DOHH2 (cell line): ENCODE results near the gene B3GNT3.

ENCODE experiments used
- EZH2phosphoT487 ChIP-seq: fragments of 200-600 bp; sonication (generic); IDR thresholded peaks from 2 replicates; pipeline ENCODE4 v1.6.1; 2017; ENCODE audit warnings: borderline replicate concordance, mild to moderate bottlenecking, antibody characterized with exemption, low read length, moderate library complexity, mixed read lengths
- TF ChIP-seq, protein P1 (sequence below): fragments of 200-600 bp; sonication (generic); IDR thresholded peaks from one replicate; pipeline ENCODE4 v1.5.1; 2014; ENCODE audit warnings: antibody characterized with exemption, mild to moderate bottlenecking, low read depth, low read length; ENCODE audit not compliant: poor library complexity, severe bottlenecking

- TF ChIP-seq, protein P1, sequence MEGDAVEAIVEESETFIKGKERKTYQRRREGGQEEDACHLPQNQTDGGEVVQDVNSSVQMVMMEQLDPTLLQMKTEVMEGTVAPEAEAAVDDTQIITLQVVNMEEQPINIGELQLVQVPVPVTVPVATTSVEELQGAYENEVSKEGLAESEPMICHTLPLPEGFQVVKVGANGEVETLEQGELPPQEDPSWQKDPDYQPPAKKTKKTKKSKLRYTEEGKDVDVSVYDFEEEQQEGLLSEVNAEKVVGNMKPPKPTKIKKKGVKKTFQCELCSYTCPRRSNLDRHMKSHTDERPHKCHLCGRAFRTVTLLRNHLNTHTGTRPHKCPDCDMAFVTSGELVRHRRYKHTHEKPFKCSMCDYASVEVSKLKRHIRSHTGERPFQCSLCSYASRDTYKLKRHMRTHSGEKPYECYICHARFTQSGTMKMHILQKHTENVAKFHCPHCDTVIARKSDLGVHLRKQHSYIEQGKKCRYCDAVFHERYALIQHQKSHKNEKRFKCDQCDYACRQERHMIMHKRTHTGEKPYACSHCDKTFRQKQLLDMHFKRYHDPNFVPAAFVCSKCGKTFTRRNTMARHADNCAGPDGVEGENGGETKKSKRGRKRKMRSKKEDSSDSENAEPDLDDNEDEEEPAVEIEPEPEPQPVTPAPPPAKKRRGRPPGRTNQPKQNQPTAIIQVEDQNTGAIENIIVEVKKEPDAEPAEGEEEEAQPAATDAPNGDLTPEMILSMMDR: no peak
- no peak for TF ChIP-seq EZH2phosphoT487
Observed at GRCh38 chr19:17841810-17842662, 47.1 kb downstream of the B3GNT3 start.
